ENCODE data around the gene CLTCL1. TPM values are rescaled to one million over a fixed set of nuclear protein-coding genes. Genes with fewer than 3 reads are reported as not detected.

CLTCL1 gene
- polyA plus RNA-seq, 1 donor = 36.3 TPM

GRCh38 chr22:19149047-19149883 lies 142.3 kb downstream of the CLTCL1 start:
- DNase-seq = no peak

DNA sequence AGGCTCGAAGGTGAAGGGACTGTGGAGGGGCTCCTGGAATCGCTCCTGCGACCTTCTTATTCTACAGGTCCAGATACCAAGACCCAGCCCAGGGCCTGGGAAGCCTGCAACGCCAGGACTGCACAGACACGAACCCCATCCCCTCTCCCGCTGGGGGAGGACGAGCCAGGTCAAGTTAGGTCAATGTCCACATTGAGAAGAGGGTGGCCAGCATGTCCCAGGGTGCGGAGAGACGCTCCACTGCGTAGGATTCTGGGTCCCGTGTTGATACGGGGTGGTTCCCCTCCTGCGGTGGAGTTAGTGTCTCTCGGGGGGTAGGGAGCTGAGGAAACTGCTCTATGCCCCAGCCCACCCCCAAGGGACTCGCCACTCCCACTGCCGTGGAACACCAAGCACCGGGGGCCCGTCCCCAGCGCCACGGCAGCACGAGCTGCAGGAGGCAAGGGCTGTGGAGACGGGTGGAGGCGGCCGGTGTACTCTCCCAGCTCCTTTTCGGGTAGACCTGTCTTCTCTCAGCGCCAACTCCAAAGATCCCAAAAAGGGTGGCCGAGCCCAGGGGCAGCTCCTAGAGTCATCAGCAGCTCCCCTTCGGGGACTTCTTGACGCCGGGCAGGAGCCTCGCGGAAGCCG lies 143.0 kb downstream of the CLTCL1 start:
- DNase-seq = no peak

GRCh38 chr22:19147195-19147780 lies 144.2 kb downstream of the CLTCL1 start:
- no peak for DNase-seq

DNA sequence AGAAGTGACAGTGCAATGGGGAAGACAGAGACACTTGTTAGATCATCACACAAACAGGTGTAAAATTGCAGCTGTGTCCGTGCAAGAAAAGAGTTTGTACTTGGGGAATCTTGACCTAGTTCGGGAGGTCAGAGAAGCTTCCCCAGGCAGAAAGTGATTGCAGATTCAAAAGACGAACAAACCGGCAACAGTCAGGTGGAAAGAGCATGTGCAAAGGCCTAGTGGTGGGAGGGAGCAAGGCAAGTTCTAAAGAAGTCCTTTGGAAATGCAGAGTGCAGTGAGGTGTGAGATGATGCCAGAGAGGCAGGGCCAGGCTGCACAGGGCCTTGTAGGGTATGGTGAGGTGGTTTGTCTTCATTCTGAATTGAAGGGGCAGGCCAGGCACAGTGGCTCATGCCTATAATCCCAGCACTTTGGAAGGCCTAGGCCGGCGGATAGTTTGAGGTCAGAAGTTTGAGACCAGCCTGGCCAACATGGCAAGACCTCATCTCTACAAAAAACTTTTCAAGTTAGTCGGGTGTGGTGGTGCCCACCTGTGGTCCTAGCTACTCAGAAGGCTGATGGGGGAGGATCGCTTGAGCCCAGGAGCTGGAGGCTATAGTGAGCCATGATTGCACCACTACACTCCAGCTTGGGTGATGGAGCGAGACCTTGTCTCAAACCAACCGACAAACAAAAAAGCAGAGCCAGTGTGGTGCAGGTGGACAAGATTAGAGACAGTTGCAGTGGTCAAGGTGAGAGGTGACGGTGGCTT lies 145.1 kb downstream of the CLTCL1 start:
- no peak for DNase-seq

DNA sequence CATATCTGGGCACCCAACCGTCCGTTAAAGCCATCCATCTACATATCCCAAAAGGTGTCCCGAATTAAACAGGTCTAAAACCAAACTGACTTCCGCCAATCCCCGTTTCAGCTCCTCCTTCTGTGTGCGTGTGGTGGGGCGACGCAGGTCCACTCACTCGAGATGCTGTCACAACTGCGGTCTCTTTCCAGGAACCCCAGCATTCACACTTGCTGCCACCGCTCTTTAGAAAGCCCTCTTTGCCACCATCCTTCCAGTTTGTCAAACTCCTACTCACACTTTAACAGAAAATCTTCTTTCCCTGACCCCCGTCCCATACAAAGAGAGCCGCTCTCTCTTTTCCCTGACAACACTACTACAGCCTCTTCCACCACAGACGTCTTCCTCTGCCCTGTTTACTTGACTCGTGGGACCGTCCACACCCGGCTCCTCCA lies 147.5 kb downstream of the CLTCL1 start:
- no peak for DNase-seq

- DNase-seq = no peak
Measured at GRCh38 chr22:19143212-19143611, 148.3 kb downstream of the CLTCL1 start.

- no peak for DNase-seq
Measured at GRCh38 chr22:19142394-19142793, 149.1 kb downstream of the CLTCL1 start.

GRCh38 chr22:19139974-19140373 lies 151.5 kb downstream of the CLTCL1 start:
- DNase-seq = no peak

DNA sequence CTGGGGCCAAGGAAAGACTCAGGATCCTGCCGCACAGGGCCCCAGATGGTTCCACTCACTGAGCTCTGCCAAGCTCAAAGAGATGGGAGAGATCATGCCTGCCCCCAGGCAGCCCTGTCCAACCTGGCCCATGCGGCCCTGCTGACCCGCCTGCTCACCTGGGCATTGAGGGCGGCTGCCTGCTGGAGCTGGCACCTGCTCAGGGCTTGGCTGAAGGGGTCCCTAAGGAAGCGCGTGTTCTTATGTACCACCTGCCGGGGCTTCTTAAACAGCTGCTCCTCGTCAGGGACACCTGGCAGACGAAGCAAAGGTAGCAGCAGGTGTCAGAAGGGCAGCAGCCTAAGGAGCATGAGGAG lies 152.5 kb downstream of the CLTCL1 start:
- no peak for DNase-seq

DNA sequence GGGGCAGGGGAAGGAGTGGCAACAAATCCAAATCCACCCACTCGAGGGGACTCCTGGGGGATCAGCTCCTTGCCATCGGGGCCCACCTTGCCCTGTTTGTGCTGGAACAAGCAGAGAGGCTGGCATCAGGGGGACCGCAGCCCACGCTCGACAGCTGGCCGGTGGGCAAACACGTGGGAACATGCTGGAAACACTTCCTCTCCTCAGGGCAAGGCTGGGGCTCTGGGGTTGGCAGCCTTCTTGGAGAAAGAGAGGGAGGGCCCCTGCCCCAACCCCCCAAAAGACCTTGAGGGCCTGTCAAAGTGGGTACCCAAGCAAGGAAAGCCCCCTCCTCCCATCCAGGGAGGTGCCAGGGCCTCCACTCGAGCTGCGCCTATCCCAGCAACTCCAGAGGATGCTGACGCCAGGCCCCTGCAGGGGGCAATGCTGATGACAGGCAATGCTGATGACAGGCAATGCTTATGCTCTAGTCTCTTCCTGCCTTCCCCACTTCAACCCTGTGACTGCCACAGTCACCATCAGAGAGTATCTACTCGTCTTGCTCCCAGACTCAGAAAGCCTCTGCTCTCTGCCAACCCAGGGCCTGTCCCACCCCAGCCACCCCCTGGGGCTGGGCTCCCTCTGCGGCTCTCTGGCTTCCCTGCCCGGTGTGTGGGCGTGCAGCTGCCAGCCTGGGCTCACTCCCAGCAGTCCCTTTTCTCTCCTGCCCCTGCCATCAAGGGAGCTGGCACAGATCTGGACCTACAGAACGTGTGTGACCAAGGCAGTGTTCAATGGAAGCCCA lies 153.1 kb downstream of the CLTCL1 start:
- no peak for DNase-seq

DNA sequence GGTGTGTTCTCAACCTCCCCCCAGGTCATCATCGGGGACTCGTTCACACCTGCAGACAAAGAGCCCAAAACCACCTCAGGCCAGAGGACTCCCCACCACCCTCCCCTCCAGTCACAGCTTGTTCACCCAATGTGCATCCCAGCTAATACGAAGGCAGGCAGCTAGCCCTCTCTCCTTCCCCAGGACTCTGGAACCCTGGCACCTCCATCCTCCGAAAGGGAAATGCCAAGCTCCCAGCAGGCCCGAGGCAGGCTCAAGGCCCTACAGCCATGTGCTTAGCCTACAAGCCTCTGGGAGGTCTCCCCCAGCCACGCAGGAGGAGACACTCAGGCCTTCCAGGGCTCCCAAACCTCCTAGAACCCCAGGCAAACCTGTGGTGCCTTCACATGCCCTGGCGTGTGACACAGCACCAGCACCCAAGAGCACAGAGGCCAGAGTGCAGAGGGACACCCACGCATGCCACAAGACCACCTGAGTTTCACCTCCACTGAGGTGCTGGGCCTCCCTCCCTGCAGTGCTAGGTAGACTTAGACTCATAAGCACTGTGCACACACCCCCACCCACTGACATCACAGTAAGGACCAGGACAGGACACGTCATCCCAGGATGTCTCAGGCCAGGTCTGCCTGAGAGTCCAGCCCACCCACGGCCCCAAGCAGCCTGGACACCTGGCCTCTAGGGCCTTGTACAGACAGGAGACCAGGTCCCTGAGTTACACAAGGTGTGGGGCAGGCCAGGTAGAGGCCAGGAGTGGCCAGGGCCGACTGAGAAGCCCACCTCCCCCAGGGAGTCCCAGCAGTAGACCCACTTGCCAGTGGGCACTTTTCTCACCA lies 153.9 kb downstream of the CLTCL1 start:
- no peak for DNase-seq

DNA sequence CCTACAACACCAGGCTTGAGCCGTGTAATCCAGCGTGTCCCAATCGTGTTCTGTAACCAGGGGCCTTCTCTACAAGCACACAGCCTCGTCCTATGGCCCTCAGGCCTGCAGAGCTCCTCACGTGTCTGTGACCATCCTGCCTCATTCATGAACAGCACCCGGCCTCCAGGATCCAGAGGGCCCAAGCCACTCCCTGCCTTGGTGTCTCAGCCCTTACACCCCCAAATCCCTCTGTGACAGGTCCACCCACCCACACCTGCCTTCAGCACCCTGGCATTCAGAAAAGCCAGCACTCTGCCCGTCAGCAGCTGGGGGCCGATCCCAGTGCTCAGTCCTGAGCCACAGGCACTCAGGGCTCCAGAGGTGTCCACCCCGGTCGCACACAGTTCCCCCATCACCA lies 154.6 kb downstream of the CLTCL1 start:
- no peak for DNase-seq

DNA sequence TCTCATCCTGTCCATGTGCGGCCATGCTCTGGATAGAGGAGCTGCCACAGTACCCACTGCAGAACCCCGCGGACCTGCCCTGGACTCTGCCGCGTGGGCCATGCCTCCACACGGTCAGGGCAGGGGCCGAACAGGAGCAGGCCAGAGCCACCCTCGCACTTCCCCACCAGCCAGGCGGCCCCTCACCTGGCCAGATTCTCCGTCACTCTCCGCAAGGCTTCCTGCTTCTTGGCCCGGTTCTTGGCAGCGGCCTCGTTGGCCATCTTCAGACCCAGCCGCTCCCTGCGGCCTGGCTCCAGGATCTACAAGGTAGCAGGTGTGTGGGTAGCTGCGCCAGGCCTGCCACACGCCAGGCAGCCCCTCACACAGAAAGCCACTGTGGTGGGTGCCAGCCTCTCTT lies 156.6 kb downstream of the CLTCL1 start:
- no peak for DNase-seq

DNA sequence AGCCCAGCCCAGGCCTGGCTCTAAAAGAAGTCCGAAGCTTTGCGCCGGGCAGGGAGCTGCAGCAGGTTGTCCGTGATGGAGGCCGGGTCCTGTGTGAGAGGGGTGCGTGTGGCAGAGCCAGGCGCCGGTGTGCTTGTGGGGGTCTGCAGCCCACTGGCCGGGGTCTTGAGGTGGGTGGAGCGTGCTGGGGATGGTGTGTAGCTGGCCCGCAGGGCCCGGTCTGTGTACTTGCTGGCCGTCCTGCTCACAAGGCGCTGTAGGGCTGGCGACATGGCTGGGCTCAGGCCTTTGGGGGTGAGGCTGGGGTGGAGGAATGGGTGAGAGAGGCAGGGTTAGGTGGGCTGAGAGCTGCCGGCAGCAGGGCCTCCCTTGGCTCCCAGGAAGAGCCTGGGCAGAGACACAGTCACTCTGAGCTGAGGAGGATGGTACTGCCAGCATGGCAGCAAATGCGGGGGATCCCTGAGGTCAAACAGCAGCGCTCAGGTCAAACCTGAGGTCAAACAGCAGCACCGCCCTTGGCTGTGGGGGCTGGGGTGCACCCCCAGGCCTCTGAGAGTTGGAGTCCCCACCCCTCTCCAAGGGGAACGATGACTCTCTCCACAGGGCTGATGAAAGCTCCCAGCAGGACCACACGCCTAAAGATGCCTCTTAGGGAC lies 157.2 kb downstream of the CLTCL1 start:
- no peak for DNase-seq

GRCh38 chr22:19133561-19133960 lies 158.0 kb downstream of the CLTCL1 start:
- no peak for DNase-seq

DNA sequence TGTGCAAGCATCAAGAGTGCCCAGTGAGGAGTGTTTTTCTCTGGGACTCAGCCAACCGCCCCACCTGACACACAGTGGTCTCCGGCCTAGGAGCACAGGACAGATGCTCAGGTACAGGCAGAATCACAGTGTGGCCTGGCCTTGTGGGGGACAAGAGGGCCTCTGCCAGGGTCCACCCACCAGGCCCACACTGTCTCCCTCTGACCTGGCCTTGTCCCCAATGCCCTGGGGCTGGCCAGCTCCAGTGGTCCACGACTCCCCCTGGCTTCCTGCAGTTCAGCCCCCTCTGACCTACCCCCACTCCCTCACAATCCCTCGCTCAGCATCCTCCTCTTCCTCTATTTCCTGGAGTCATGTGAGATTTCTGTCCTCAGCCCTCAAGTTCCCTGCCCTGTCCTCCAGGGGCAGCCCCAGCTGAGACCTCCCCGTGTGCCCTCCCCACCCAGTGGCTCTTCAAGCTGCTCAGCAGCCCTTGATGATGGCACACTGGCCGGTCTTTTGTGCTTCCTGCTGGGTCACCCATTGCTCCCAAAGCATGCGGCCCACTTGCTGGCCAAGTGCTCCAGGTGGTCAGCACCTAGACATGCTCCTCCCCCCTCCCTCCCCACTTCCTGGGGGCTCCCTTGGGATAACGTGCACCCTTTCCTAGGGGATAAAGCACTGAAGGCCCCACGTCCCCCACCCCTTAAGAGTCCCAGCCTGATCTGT lies 158.7 kb downstream of the CLTCL1 start:
- DNase-seq = no peak

- no peak for DNase-seq
Measured at GRCh38 chr22:19132153-19132552, 159.4 kb downstream of the CLTCL1 start.

DNA sequence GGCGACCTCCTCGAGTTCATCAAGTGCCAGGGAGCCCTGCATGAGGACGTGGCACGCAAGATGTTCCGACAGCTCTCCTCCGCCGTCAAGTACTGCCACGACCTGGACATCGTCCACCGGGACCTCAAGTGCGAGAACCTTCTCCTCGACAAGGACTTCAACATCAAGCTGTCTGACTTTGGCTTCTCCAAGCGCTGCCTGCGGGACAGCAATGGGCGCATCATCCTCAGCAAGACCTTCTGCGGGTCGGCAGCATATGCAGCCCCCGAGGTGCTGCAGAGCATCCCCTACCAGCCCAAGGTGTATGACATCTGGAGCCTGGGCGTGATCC lies 159.9 kb downstream of the CLTCL1 start:
- DNase-seq = no peak

DNA sequence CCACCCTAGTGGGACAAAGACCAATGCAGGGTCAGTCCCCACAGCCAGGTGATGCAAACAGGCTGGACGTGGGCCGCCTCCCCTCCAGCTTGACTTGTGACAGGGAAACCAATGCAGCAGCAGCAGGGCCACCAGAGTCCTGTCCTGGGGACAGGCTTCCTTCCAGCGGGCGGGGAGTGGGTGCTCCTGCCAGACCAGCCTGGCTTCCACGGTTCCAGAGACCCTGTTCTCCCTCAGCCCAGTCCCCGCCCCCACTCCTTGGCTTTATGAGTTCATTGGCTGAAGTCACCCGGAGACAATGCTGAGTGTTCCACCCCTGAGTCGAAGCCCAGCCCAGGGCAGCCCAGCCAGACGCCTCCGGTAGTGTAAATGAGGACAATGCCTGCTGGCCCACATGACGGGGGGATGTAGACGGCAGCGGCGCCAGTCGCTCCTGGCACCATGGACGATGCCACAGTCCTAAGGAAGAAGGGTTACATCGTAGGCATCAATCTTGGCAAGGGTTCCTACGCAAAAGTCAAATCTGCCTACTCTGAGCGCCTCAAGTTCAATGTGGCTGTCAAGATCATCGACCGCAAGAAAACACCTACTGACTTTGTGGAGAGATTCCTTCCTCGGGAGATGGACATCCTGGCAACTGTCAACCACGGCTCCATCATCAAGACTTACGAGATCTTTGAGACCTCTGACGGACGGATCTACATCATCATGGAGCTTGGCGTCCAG lies 160.4 kb downstream of the CLTCL1 start, which contains the start of gene TSSK2:
Gene TSSK2, plus strand, starts transcription at position 350 of the 726 bp plus-strand sequence. Its CDS starts 92 bp downstream, at position 442.
- no peak for DNase-seq

All from hindlimb muscle (tissue), 1 donor.